Lower lobe of right lung (tissue), 2 donors: ENCODE results near the gene GBE1. TPM values are rescaled to one million over a fixed set of nuclear protein-coding genes. Genes with fewer than 3 reads are reported as not detected.

Experiments used
- ATAC-seq, 2 donors: fragments of 200-7000 bp; cut with Tn5 transposase; one replicate each; pipeline ENCODE4 v1.9.1; 2020 to 2022; ENCODE audit warnings: mild to moderate bottlenecking in 2 of 2, moderate library complexity in 2 of 2
- DNase-seq: peaks from one replicate; pipeline ENCODE4 v3.0.0-alpha.2; 2020
- H3K27ac ChIP-seq: fragments of 200-600 bp; one replicate; pipeline ENCODE4 v1.8.0; 2022
- H3K27me3 ChIP-seq: fragments of 200-600 bp; one replicate; pipeline ENCODE4 v1.8.0; 2022; ENCODE audit warnings: low read depth
- H3K36me3 ChIP-seq: fragments of 200-600 bp; one replicate; pipeline ENCODE4 v1.8.0; 2022; ENCODE audit warnings: mild to moderate bottlenecking
- H3K4me1 ChIP-seq: fragments of 200-600 bp; one replicate; pipeline ENCODE4 v1.8.0; 2022
- H3K4me3 ChIP-seq: fragments of 200-600 bp; one replicate; pipeline ENCODE4 v1.8.0; 2022; ENCODE audit warnings: mild to moderate bottlenecking
- H3K9me3 ChIP-seq: fragments of 200-600 bp; one replicate; pipeline ENCODE4 v1.8.0; 2022
- CTCF ChIP-seq: fragments of 200-600 bp; IDR thresholded peaks from one replicate; pipeline ENCODE4 v1.8.0; 2022; ENCODE audit warnings: antibody characterized with exemption, mild to moderate bottlenecking
- intact Hi-C: fragments of 100-400 bp; cut with DNase I; formaldehyde crosslinking; loops from one replicate; pipeline ENCODE4 v1.11.0; 2022
- total RNA-seq: library from RNA; stranded (reverse); fragmentation: NEBNext Ultra II Directional; extraction: Animal tissue kit (Norgen Biotek cat#: 25700); gene quantifications from one replicate; pipeline ENCODE4 v1.2.1, GENCODE V29; 2021
- donor health status: DM: no; HTN: yes; CAD: no; lungs with severe emphysema.

Gene GBE1
- total RNA-seq, 1 donor from 2014 or later, result 23.0 TPM

GRCh38 chr3:81476692-81477091, 284.8 kb downstream of the GBE1 start:
- H3K36me3 ChIP-seq, result no peaks in the 10 kb centered on the region
- no peak overlapping the region for H3K27ac ChIP-seq
- no peak overlapping the region for H3K4me3 ChIP-seq
- H3K4me1 ChIP-seq, result no peaks in the 10 kb centered on the region
- H3K27me3 ChIP-seq, result no peaks in the 10 kb centered on the region
- intact Hi-C loops, result no loop called here
- DNase-seq (no peak), ATAC-seq (no peak)
- no peak for TF ChIP-seq CTCF
- H3K9me3 ChIP-seq, result no peaks in the 10 kb centered on the region

GRCh38 chr3:81472600-81473362, 288.7 kb downstream of the GBE1 start:
- H3K36me3 ChIP-seq, result no peaks in the 10 kb centered on the region
- H3K27me3 ChIP-seq, result no peaks in the 10 kb centered on the region
- DNase-seq, result no peak
- no peak for ATAC-seq
- TF ChIP-seq CTCF, result no peak
- no peak overlapping the region for H3K4me3 ChIP-seq
- no peaks in the 10 kb centered on the region for H3K9me3 ChIP-seq
- H3K27ac ChIP-seq, result no peak overlapping the region
- intact Hi-C loops, result no loop called here
- H3K4me1 ChIP-seq, result no peaks in the 10 kb centered on the region

- no peak for TF ChIP-seq CTCF
- Histone ChIP-seq H3K4me3 (no peak overlapping the region), H3K27ac (no peak overlapping the region), H3K9me3 (no peaks in the 10 kb centered on the region), H3K27me3 (no peaks in the 10 kb centered on the region), H3K4me1 (no peaks in the 10 kb centered on the region), H3K36me3 (no peaks in the 10 kb centered on the region)
- ATAC-seq (no peak), DNase-seq (no peak)
- intact Hi-C loops, result no loop called here
Observed at GRCh38 chr3:81470524-81471278, 290.7 kb downstream of the GBE1 start.

- TF ChIP-seq CTCF, result no peak
Observed at GRCh38 chr3:81468391-81468790, 293.1 kb downstream of the GBE1 start.

GRCh38 chr3:81466201-81466560, 295.3 kb downstream of the GBE1 start:
- TF ChIP-seq CTCF, result no peak
- no peaks in the 10 kb centered on the region for H3K4me1 ChIP-seq
- intact Hi-C loops, result no loop called here
- no peak for ATAC-seq
- no peaks in the 10 kb centered on the region for H3K9me3 ChIP-seq
- H3K27ac ChIP-seq, result no peak overlapping the region
- no peak for DNase-seq
- no peaks in the 10 kb centered on the region for H3K36me3 ChIP-seq
- no peaks in the 10 kb centered on the region for H3K27me3 ChIP-seq
- H3K4me3 ChIP-seq, result no peak overlapping the region

More at GRCh38 chr3:81468391-81468790, 293.1 kb downstream of the GBE1 start:
- no peak overlapping the region for H3K4me3 ChIP-seq
- intact Hi-C loops, result no loop called here
- DNase-seq, result no peak
- ATAC-seq, result no peak
- H3K4me1 ChIP-seq, result no peaks in the 10 kb centered on the region
- H3K27me3 ChIP-seq, result no peaks in the 10 kb centered on the region
- no peak overlapping the region for H3K27ac ChIP-seq
- H3K9me3 ChIP-seq, result no peaks in the 10 kb centered on the region
- H3K36me3 ChIP-seq, result no peaks in the 10 kb centered on the region
